ENCODE measurements around the gene PAK1.

DNA sequence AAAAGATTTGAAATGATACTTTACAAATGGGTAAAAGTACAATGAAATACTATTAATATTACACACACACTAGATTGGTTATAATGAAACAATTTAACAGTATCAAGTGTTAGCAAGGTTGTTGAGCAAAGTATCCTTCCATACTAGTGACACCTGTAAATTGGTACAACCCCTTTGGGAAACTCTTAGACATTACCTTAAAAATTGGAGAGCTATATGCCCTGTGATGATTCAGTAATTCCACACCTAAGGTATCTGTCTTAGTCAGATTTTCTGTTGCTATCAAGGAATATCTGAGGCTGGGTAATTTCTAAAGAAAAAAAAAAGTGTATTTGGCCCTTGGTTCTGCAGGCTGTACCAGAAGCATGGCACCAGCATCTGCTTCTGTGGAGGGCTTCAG lies 165.1 kb downstream of the PAK1 start:
- TF ChIP-seq, protein P1, sequence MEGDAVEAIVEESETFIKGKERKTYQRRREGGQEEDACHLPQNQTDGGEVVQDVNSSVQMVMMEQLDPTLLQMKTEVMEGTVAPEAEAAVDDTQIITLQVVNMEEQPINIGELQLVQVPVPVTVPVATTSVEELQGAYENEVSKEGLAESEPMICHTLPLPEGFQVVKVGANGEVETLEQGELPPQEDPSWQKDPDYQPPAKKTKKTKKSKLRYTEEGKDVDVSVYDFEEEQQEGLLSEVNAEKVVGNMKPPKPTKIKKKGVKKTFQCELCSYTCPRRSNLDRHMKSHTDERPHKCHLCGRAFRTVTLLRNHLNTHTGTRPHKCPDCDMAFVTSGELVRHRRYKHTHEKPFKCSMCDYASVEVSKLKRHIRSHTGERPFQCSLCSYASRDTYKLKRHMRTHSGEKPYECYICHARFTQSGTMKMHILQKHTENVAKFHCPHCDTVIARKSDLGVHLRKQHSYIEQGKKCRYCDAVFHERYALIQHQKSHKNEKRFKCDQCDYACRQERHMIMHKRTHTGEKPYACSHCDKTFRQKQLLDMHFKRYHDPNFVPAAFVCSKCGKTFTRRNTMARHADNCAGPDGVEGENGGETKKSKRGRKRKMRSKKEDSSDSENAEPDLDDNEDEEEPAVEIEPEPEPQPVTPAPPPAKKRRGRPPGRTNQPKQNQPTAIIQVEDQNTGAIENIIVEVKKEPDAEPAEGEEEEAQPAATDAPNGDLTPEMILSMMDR (IDR thresholded peaks at IDR 0.05; ENCODE audit: insufficient read depth, low read length, poor library complexity, severe bottlenecking) = no peak
- no peak for TF ChIP-seq EZH2phosphoT487 (conservative IDR thresholded peaks at IDR 0.05; ENCODE audit: low read length)

Data from SU-DHL-6 (cell line).